Activated CD4-positive, alpha-beta memory T cell treated with anti-CD3 and anti-CD28 coated beads for 36 hours (primary cell): Measurements from ENCODE around the gene SLC35C1. TPM values are rescaled to one million over a fixed set of nuclear protein-coding genes. Genes with fewer than 3 reads are reported as not detected.

Experiments
- CTCF ChIA-PET: fragments of 350-600 bp; sonication (Branson Sonifier 250); formaldehyde crosslinking; loops from one replicate; lab custom pipeline; 2021; ENCODE audit warnings: antibody characterized with exemption, inconsistent platforms; lab: Charles Lee
- POLR2A ChIA-PET: fragments of 350-600 bp; sonication (Branson Sonifier 250); formaldehyde crosslinking; loops from one replicate; lab custom pipeline; 2021; ENCODE audit warnings: antibody characterized with exemption; lab: Charles Lee
- DNase-seq: peaks from one replicate; pipeline ENCODE4 v3.0.0-alpha.2; 2020
- H3K27ac Mint-ChIP-seq: one replicate; pipeline ENCODE4 v1.8.0; 2021; ENCODE audit warnings: mixed read lengths
- H3K27me3 Mint-ChIP-seq: one replicate; pipeline ENCODE4 v1.8.0; 2021; ENCODE audit warnings: mixed read lengths
- H3K36me3 Mint-ChIP-seq: one replicate; pipeline ENCODE4 v1.8.0; 2021; ENCODE audit warnings: mixed read lengths
- H3K4me1 Mint-ChIP-seq: one replicate; pipeline ENCODE4 v1.8.0; 2021; ENCODE audit warnings: low read depth, mixed read lengths
- H3K4me3 Mint-ChIP-seq: one replicate; pipeline ENCODE4 v1.8.0; 2021; ENCODE audit warnings: mild to moderate bottlenecking, mixed read lengths
- H3K9me3 Mint-ChIP-seq: one replicate; pipeline ENCODE4 v1.8.0; 2021; ENCODE audit warnings: mixed read lengths
- intact Hi-C: fragments of 100-400 bp; cut with micrococcal nuclease; formaldehyde crosslinking; loops from one replicate; pipeline ENCODE4 v1.15.1; 2023
- total RNA-seq, 2 experiments: library from RNA; stranded (reverse); gene quantifications; one replicate each; pipeline ENCODE4 v1.2.3, GENCODE V29; 2021

Gene SLC35C1
- total RNA-seq, 2 experiments from 2014 or later = 10.7 to 11.4 TPM

DNA sequence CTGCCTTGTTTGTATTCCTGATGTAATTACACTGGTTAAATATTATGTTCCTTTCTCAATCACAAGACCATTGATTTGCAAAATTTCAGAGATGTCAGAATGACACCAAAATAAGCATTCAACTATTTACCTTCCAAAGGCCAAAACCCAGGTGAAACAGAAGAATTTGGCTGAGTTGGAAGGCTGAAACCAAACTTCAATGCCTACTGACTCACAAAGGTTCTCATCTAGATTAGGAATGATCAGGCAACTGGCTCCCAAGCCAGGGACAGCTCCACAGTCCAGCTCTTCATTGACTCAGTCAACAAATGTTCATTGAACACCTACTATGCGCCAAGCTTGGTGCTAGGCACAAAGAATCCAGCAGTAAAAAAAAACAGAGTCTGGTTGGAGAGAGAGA, 13.4 kb upstream of the SLC35C1 start:
- intact Hi-C loops = no loop called here
- peaks cover 2% of the 10 kb centered on the region for H3K36me3 Mint-ChIP-seq
- H3K27ac Mint-ChIP-seq = no peak overlapping the region
- H3K4me1 Mint-ChIP-seq = peaks cover 3% of the 10 kb centered on the region
- peaks cover 2% of the 10 kb centered on the region for H3K9me3 Mint-ChIP-seq
- POLR2A ChIA-PET = no interaction called here
- peaks cover 6% of the 10 kb centered on the region for H3K27me3 Mint-ChIP-seq
- CTCF ChIA-PET = interaction anchor here (1.2 kb wide), 1 partner anchor 20 kb away, joined by 4 read pairs; no protein-coding TSS in a partner anchor
- DNase-seq = no peak
- no peak overlapping the region for H3K4me3 Mint-ChIP-seq

DNA sequence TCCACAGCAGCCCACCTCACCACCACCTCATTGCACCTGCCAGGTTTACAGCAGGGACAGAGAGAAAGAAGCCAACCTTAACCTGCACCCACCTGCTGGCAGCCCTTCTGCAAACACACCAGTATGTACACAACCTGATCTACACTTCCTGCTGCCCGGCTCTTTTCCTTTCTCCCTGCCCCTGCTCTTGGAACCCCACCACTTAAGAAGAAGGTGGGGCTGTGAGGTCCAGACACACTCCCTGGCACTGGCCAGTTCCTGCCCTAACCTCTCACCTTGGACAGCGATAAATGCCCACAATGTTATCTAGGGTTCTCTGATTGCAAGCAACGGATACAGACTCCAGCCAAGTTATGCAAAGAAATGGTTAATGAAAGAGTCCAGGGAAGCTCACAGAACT, 10.8 kb upstream of the SLC35C1 start:
- ChIA-PET CTCF (no interaction called here), POLR2A (no interaction called here)
- no peaks in the 10 kb centered on the region for H3K4me1 Mint-ChIP-seq
- peaks cover 2% of the 10 kb centered on the region for H3K27me3 Mint-ChIP-seq
- H3K4me3 Mint-ChIP-seq = no peak overlapping the region
- no peak overlapping the region for H3K27ac Mint-ChIP-seq
- intact Hi-C loops = no loop called here
- no peaks in the 10 kb centered on the region for H3K36me3 Mint-ChIP-seq
- H3K9me3 Mint-ChIP-seq = no peaks in the 10 kb centered on the region
- no peak for DNase-seq

DNA sequence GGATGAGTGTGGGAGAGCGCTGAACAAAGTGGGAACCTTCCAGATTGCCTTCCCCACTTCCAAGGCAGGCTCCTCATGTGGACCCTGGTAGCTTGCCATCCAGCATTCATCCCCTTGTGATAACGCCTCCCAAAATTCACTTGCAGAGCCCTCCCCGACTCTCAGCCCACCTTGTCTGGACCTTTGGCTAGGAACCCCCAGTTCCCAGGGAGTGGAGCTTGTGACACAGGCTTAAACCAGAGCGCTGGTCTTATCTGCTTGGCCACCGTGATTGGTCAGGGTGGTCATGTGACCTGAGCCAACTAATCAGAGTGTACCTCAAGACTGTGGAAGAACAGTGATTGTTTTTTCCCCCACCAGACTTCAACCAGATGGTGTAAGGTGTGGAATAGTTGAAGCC, 9.6 kb upstream of the SLC35C1 start:
- no peaks in the 10 kb centered on the region for H3K36me3 Mint-ChIP-seq
- intact Hi-C loops = no loop called here
- H3K27me3 Mint-ChIP-seq = peaks cover 2% of the 10 kb centered on the region
- no peak overlapping the region for H3K27ac Mint-ChIP-seq
- ChIA-PET CTCF (interaction anchor here (1.7 kb wide), 1 partner anchor 24 kb away, joined by 4 read pairs; no protein-coding TSS in a partner anchor), POLR2A (interaction anchor here (0.6 kb wide), 1 partner anchor 1124 kb away, joined by 3 read pairs; no protein-coding TSS in a partner anchor)
- H3K4me3 Mint-ChIP-seq = no peak overlapping the region
- no peaks in the 10 kb centered on the region for H3K4me1 Mint-ChIP-seq
- H3K9me3 Mint-ChIP-seq = no peaks in the 10 kb centered on the region
- no peak for DNase-seq

DNA sequence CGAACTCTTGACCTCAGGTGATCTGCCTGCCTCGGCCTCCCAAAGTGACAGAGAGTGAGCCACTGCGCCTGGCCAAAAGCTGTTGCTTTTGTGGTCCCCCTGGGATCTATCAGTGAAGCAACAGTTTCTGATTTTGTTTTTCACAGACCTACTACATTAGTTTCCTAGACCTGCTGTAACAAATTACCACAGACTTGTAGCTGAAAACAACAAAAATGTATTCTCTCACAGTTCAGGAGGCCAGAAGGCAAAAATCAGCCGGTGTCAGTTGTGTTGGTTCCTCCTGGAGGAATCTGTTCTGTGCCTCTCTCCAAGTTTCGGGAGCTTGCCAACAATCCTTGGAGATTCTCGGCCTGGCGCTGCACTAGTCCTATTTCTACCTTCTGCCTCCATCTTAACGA, 8.5 kb upstream of the SLC35C1 start:
- Mint-ChIP-seq H3K4me1 (no peaks in the 10 kb centered on the region), H3K4me3 (no peak overlapping the region), H3K27me3 (peaks cover under 1% of the 10 kb centered on the region), H3K27ac (no peak overlapping the region), H3K9me3 (no peaks in the 10 kb centered on the region), H3K36me3 (no peaks in the 10 kb centered on the region)
- ChIA-PET POLR2A (no interaction called here), CTCF (interaction anchor here (1.7 kb wide), 1 partner anchor 25 kb away, joined by 4 read pairs; no protein-coding TSS in a partner anchor)
- intact Hi-C loops = no loop called here
- DNase-seq = no peak

DNA sequence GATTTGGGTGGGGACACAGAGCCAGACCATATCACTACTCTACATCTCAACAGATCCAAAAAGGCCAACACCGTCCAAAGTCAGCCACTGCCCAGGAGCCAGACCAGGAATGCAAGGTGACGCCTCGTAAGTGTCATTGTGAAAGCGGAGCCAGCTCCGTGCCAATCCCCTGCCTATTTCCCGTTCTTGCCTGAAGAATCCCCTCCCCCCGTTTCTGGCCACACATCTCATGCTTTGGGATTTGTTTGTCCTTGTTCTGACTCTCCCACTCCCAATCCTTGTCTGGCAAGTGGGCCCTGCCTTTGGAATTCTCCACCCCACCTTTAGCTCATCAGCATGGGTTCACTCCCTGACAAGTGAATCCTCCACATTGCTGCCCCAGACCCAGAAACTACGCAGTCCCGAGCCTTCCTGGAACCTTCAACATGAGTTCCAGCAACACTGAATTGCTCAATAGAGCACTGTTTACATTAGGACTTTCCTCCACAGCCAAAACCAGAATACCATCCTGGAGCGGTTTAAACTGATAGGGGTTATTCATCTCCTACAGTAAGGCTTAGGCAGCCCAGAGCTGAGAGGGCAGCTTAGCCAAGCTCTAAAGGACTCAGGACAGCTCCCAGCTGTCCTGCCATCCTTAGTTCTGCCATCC, 6.0 kb upstream of the SLC35C1 start:
- Mint-ChIP-seq H3K4me3 (no peak overlapping the region), H3K36me3 (no peaks in the 10 kb centered on the region), H3K27ac (no peak overlapping the region), H3K27me3 (no peaks in the 10 kb centered on the region), H3K9me3 (no peaks in the 10 kb centered on the region), H3K4me1 (peaks cover 3% of the 10 kb centered on the region)
- CTCF ChIA-PET = interaction anchor here (2.5 kb wide), 1 partner anchor 27 kb away, joined by 9 read pairs; no protein-coding TSS in a partner anchor
- no peak for DNase-seq
- intact Hi-C loops = no loop called here
- POLR2A ChIA-PET = no interaction called here

DNA sequence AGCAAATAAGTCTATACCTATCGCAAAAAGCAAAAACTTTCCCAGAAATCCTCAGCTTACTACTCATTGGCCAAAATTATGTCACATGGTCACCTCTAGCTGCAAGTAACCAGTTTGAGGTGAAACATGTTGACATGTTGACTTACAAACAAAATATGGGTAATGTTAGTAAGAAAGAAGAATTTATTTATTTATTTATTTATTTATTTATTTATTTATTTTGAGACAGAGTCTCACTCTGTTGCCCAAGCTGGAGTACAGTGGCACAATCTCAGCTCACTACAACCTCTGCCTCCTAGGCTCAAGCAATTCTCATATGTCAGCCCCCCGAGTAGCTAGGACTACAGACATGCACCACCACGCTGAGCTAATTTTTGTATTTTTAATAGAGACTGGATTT, 5.4 kb upstream of the SLC35C1 start:
- Mint-ChIP-seq H3K9me3 (no peaks in the 10 kb centered on the region), H3K27ac (no peak overlapping the region), H3K4me1 (peaks cover 3% of the 10 kb centered on the region), H3K4me3 (no peak overlapping the region), H3K27me3 (no peaks in the 10 kb centered on the region), H3K36me3 (no peaks in the 10 kb centered on the region)
- ChIA-PET POLR2A (no interaction called here), CTCF (interaction anchor here (2.5 kb wide), 1 partner anchor 28 kb away, joined by 9 read pairs; no protein-coding TSS in a partner anchor)
- intact Hi-C loops = no loop called here
- no peak for DNase-seq

DNA sequence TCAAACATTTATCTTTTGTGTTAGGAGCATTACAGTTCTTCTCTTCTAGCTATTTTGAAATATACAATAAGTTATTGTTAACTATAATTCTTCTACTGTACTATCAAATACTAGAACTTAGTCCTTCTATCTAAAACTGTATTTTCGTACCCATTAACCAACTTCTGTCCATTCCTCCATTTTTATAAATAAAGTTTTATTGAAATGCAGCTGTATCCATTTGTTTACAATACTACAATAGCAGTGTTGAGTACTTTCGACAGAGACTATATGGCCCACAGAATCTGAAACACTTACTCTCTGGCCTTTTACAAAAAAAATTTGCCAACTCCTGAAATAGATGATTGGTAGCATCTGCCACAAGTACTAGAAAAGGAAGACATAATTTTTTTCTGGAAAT, 4.7 kb upstream of the SLC35C1 start:
- CTCF ChIA-PET = interaction anchor here (0.6 to 2.5 kb wide), 2 partner anchors 29 to 236 kb away, joined by 3 to 9 read pairs; no protein-coding TSS in a partner anchor
- no peaks in the 10 kb centered on the region for H3K36me3 Mint-ChIP-seq

DNA sequence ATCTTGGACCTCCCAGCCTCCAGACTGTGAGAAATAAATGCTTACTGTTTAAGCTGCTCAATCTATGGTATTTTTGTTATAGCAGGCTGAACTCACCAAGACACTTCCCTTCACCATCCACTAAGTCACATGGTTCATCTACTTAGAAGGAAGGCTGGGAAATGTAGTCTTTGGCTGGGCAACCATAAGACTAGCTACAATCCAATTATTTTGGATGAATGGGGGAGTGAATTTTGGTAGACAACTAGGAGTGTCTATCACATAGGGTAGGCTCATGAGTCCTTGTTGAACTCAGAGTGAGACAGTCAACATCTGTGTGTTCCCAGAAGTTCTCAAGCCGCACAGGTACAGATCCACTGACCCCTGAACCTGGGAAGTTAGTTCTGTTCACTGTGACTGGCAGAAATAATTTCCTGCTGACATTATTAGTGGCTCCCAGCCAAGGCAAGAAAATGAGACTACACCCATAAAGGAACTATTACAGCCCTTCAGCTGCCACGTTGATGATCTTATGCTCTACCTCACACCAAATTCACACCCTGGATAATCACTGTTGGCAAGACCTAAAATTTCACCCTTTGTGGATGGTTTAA, 3.1 kb upstream of the SLC35C1 start:
- peaks cover 14% of the 10 kb centered on the region for H3K4me1 Mint-ChIP-seq
- H3K27me3 Mint-ChIP-seq = no peaks in the 10 kb centered on the region
- ChIA-PET CTCF (interaction anchor here (7.7 kb wide), 1 partner anchor 30 kb away, joined by 49 read pairs; no protein-coding TSS in a partner anchor), POLR2A (no interaction called here)
- DNase-seq = no peak
- intact Hi-C loops = loop anchor here (10.0 kb wide), 1 partner anchor 1237 kb away; the partner anchor contains the start of gene CD82
- H3K36me3 Mint-ChIP-seq = no peaks in the 10 kb centered on the region
- no peaks in the 10 kb centered on the region for H3K9me3 Mint-ChIP-seq
- H3K27ac Mint-ChIP-seq = no peak overlapping the region
- H3K4me3 Mint-ChIP-seq = no peak overlapping the region

More for the DNA sequence above, 4.7 kb upstream of the SLC35C1 start:
- Mint-ChIP-seq H3K9me3 (no peaks in the 10 kb centered on the region), H3K4me3 (no peak overlapping the region), H3K4me1 (peaks cover 3% of the 10 kb centered on the region), H3K27me3 (no peaks in the 10 kb centered on the region), H3K27ac (no peak overlapping the region)
- no peak for DNase-seq
- POLR2A ChIA-PET = interaction anchor here (0.6 kb wide), 1 partner anchor 576 kb away, joined by 3 read pairs; no protein-coding TSS in a partner anchor
- intact Hi-C loops = loop anchor here (10.0 kb wide), 1 partner anchor 1235 kb away; the partner anchor contains the start of gene CD82

DNA sequence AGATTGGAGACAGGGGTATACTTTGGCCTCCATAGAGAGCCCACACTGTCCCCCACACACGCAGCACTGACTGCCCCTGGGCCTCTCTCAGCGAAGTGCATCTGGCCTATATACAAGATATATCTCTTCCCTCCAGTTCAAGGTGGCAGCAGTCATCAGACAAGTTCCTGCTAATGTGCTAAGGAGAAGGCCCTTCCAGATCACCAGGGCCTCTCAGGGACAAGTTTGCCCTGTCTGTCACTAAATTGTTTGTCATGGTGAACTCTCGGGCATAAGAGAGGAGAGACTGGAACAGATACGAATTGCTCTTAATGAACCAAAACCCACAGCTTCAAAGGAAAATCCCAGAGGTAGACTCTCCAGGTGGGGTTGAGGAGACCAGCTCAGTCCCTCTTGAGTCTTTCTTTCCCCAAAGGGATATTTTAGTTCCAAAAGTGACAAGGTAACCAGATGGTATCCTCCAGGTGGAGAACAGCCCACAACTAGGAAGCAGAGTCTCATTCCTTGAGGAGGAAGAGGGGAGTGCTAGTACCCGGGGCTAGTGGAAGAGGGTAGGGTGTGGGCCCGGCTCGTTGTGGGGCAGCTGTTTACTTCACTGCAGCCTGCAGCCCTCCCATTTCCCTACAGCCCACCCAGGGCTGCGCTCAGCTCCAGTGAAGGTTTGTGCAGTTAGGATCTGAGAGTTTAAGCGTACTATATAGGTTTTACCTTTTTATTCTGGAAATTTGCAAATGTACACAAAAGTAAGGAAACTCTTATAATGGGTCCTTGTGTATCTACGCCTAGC, 2.2 kb upstream of the SLC35C1 start:
- DNase-seq = no peak
- H3K4me3 Mint-ChIP-seq = no peak overlapping the region

DNA sequence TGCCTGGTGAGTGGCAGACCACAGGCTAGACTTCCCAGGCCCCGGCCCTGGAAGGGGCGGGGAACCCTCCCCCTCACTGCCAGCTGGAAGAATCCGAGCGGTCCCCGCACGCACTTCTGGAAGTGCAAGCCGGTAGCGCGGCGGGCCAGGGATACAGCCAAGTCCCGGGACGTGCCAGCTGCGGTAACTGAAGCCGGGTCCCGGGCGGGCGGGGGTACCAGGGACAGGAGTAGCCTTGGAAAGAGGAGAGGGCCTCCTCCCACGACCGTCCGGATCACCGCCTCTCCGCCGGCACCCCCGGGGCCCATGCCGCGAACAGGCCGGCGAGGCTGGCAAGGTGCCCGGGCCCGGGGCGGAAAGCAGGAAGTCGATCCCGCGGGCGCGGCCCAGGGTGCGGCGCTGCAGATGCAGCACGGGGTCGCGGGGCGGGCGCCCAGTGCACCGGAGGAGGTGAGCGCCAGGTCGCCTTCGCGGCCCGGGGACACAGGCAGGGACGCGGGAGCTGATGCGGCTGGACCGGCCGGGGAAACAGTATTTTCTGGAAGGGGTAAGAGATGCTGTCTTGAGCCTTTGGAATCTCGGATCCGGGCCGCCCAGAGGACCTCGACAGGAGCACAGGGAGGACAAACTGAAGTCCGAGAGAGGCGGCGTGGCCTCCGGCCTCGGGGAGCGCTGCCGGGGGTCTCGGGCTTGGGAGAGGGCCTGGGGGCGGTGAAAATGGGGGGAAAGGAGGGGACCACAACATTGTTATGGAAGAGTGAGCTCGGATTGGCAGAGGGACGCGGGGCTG, 783 bp upstream of the SLC35C1 start:
- peak overlapping the region; percentile 86 for H3K27ac Mint-ChIP-seq
- ChIA-PET CTCF (interaction anchor here (1.2 to 7.7 kb wide), 2 partner anchors 33 to 41 kb away, joined by 3 to 49 read pairs; no protein-coding TSS in a partner anchor), POLR2A (interaction anchor here (0.5 to 3.7 kb wide), 3 partner anchors 38 to 744 kb away, joined by 4 to 13 read pairs (median 4); partner anchors contain the start of gene CRY2)
- H3K9me3 Mint-ChIP-seq = no peaks in the 10 kb centered on the region
- peak overlapping the region; percentile 90 for H3K4me3 Mint-ChIP-seq
- peak; percentile 76 for DNase-seq
- H3K27me3 Mint-ChIP-seq = no peaks in the 10 kb centered on the region
- H3K36me3 Mint-ChIP-seq = peaks cover 2% of the 10 kb centered on the region
- H3K4me1 Mint-ChIP-seq = peaks cover 35% of the 10 kb centered on the region
- intact Hi-C loops = loop anchor here (10.0 kb wide), 1 partner anchor 1239 kb away; the partner anchor contains the start of gene CD82

More for the DNA sequence above, 2.2 kb upstream of the SLC35C1 start:
- CTCF ChIA-PET = interaction anchor here (7.7 kb wide), 1 partner anchor 31 kb away, joined by 49 read pairs; no protein-coding TSS in a partner anchor
- Mint-ChIP-seq H3K36me3 (no peaks in the 10 kb centered on the region), H3K4me1 (peaks cover 23% of the 10 kb centered on the region), H3K27me3 (no peaks in the 10 kb centered on the region), H3K27ac (no peak overlapping the region), H3K9me3 (no peaks in the 10 kb centered on the region)
- POLR2A ChIA-PET = interaction anchor here (0.6 kb wide), 1 partner anchor 123 kb away, joined by 3 read pairs; no protein-coding TSS in a partner anchor
- intact Hi-C loops = loop anchor here (10.0 kb wide), 1 partner anchor 1238 kb away; the partner anchor contains the start of gene CD82
